HepG2 (cell line): ENCODE results near the gene CCDC88C.

Experiments
- CTCF ChIP-seq: sonication (generic); formaldehyde crosslinking; IDR thresholded peaks from 2 replicates; pipeline ENCODE4 v1.5.0; 2020; ENCODE audit warnings: mild to moderate bottlenecking, missing genetic modification reagents, moderate library complexity
- ERF ChIP-seq: IDR thresholded peaks from 2 replicates; pipeline ENCODE4 v1.6.1; 2018; ENCODE audit warnings: missing biosample characterization, missing genetic modification reagents
- HOXA3 ChIP-seq: sonication (generic); formaldehyde crosslinking; IDR thresholded peaks from 2 replicates; pipeline ENCODE4 v1.5.0; 2020; ENCODE audit warnings: missing genetic modification reagents
- JUN ChIP-seq: sonication (generic); formaldehyde crosslinking; IDR thresholded peaks from 2 replicates; pipeline ENCODE4 v1.4.0; 2020; ENCODE audit warnings: mild to moderate bottlenecking, missing genetic modification reagents
- JUND ChIP-seq: sonication (generic); formaldehyde crosslinking; IDR thresholded peaks from 2 replicates; pipeline ENCODE4 v1.8.0; 2022; ENCODE audit warnings: mild to moderate bottlenecking, missing genetic modification reagents
- MXI1 ChIP-seq: IDR thresholded peaks from 3 replicates; pipeline ENCODE4 v1.6.1; 2012; ENCODE audit warnings: low read depth, low read length, inconsistent platforms, borderline replicate concordance
- NFE2L2 ChIP-seq: fragments of 150-350 bp; IDR thresholded peaks from 2 replicates; pipeline ENCODE4 v1.6.1; 2014; ENCODE audit warnings: low read length
- POLR2A ChIP-seq, 2 experiments: IDR thresholded peaks; 2 replicates each; pipeline ENCODE4 v1.6.1; 2011; ENCODE audit warnings: low read depth in 2 of 2, low read length in 2 of 2, mild to moderate bottlenecking in 1 of 2, moderate library complexity in 1 of 2; ENCODE audit not compliant: insufficient read depth in 1 of 2
- RFXANK ChIP-seq: IDR thresholded peaks from 2 replicates; pipeline ENCODE4 v1.6.1; 2016
- SP1 ChIP-seq, 2 experiments: fragments of 450-650 bp in 1 of 2; sonication (generic) in 1 of 2; formaldehyde crosslinking in 1 of 2; IDR thresholded peaks; 2 replicates each; pipeline versions ENCODE4 v1.4.0 to v1.6.1; 2016 to 2020; ENCODE audit warnings: missing genetic modification reagents in 1 of 2
- TFDP2 ChIP-seq: sonication (generic); formaldehyde crosslinking; IDR thresholded peaks from 2 replicates; pipeline ENCODE4 v1.4.0; 2020; ENCODE audit warnings: missing genetic modification reagents
- THAP8 ChIP-seq: sonication (generic); formaldehyde crosslinking; IDR thresholded peaks from 2 replicates; pipeline ENCODE4 v1.5.1; 2020; ENCODE audit warnings: missing genetic modification reagents, mild to moderate bottlenecking, borderline replicate concordance
- ZNF703 ChIP-seq: sonication (generic); formaldehyde crosslinking; IDR thresholded peaks from 2 replicates; pipeline ENCODE4 v1.5.1; 2020; ENCODE audit warnings: missing genetic modification reagents, mild to moderate bottlenecking, moderate library complexity, borderline replicate concordance
- ZSCAN20 ChIP-seq: sonication (generic); formaldehyde crosslinking; IDR thresholded peaks from 2 replicates; pipeline ENCODE4 v1.4.0; 2020; ENCODE audit warnings: missing genetic modification reagents, mild to moderate bottlenecking, borderline replicate concordance

- no peak for TF ChIP-seq RFXANK
- no peak for TF ChIP-seq NFE2L2
- TF ChIP-seq CTCF (CRISPR knock-in tag) = no peak
- no peak for TF ChIP-seq MXI1
- TF ChIP-seq ZNF703 (CRISPR knock-in tag) = no peak
- TF ChIP-seq HOXA3 (CRISPR knock-in tag) = no peak
- TF ChIP-seq JUN (CRISPR knock-in tag) = no peak
- TF ChIP-seq POLR2A (IDR thresholded peaks at IDR 0.05; ENCODE audit: insufficient read depth in 1 of 2, low read depth in 2 of 2, low read length in 2 of 2) = no peak
- no peak for TF ChIP-seq JUND (CRISPR knock-in tag)
- no peak for TF ChIP-seq THAP8 (CRISPR knock-in tag)
- TF ChIP-seq SP1 (IDR thresholded peaks at IDR 0.05) = no peak
- TF ChIP-seq SP1 (CRISPR knock-in tag; IDR thresholded peaks at IDR 0.05) = no peak
- TF ChIP-seq ERF = no peak
- TF ChIP-seq TFDP2 (CRISPR knock-in tag) = no peak
- no peak for TF ChIP-seq ZSCAN20
Observed at GRCh38 chr14:91295276-91295845, 122.3 kb downstream of the CCDC88C start.
